HG02852 (cell line): Measurements from ENCODE around the gene FCGR3B.
A peak's percentile ranks its signal among the peaks of the same experiment; 100 is the strongest.
"Not testable (repeated sequence)": the region's sequence is repeated elsewhere in the genome, so short reads cannot be mapped to it uniquely, and the experiment has no call there.

Experiments
- ATAC-seq: cut with Tn5 transposase; IDR thresholded peaks from one replicate; pipeline ENCODE4 v1.9.1; 2021; ENCODE audit warnings: mild to moderate bottlenecking, moderate library complexity; ENCODE audit not compliant: unreplicated experiment

The FCGR3B gene

DNA sequence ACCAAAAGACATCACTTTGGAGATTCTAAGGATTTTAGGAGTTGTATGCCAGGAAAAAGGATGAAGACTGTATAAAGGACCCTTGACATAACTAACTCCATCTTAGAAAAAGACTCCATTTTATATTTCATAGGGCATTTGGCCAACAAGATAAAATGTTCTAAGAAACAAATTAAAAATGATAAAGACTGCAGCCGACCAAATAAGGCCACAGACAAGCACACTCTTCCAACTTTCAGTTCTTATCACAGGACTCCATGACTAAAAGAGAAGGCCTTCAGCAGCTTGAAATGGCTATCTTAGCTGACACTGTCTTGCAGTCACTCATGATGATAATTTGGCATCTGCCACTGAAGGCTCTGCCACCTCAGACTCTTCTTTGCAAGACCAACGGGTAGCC is 8.2 kb upstream of the FCGR3B start:
- not testable (repeated sequence) for ATAC-seq

DNA sequence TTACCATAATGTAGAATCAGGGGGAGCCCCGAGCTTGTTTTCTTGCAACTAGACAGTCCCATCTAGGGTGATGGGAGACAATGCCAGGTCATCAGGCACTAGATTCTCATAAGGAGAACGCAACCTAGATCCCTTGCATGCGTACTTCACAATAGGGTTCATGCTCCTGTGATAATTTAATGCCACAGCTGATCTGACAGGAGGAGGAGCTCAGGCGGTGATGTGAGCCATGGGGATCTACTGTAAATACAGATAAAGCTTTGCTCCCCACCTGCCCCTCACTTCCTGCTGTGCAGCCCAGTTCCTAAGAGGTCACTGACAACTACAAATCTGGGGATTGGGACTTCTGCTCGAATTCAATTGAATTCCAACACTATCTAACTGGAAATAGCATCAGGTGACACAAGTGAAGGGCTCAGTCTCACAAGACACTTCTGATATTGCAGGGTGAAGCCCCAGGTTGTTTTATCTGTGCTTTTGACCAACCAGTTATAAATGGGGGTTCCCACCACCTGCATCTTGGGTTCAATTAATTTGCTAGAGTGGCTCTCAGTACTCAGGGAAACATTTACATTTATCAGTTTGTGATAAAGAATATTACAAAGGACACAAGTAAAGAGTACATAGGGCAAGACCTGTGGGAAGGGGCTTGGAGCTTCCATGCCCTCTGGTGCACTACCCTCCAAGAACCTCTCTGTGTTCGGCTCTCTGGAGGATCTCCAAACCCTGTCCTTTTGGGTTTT is 7.4 kb upstream of the FCGR3B start:
- ATAC-seq: not testable (repeated sequence)

DNA sequence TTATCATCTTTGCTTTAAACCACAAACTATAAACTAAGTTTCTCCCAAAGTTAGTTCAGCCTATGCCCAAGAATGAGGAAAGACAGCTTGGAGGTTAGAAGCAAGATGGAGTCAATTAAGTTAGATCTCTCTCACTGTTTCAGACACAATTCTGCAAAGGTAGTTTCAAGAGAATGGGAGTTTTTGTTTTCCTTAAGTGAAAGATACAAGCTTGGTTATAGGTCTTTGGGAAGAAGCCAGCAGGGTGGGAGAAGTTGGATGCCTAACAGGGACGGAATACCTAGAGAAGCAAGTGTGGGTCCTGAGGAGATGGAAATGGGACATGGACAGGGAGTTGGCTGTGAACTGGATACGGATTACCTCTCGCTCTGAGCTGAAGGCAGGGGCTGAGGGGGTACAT is 6.0 kb upstream of the FCGR3B start:
- not testable (repeated sequence) for ATAC-seq

DNA sequence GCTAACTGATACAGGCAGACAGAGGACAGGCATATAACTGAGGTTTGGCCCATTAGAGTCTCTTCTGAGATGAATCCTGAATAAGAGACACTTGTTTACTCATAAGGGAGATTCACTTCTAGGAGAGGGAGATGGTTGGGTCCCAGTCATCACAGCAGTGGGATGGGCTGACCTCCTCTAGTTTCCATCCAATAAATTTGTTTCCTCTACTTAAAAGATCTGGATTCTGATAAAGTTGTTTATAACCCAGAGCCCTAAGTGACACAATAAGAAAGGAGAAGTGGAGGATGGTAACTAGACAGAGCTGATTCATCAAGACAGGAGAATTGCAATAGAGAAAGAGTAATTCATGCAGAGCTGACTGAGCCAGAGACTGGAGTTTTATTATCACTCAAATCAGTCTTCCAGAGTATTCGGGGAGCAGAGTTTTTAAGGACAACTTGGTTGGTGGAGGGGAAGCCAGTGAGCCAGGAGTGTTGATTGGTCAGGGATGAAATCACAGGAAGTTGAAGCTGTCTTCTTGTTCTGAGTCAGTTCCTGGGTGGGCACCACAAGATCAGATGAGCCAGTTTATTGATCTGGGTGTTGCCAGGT is 5.3 kb upstream of the FCGR3B start:
- not testable (repeated sequence) for ATAC-seq

DNA sequence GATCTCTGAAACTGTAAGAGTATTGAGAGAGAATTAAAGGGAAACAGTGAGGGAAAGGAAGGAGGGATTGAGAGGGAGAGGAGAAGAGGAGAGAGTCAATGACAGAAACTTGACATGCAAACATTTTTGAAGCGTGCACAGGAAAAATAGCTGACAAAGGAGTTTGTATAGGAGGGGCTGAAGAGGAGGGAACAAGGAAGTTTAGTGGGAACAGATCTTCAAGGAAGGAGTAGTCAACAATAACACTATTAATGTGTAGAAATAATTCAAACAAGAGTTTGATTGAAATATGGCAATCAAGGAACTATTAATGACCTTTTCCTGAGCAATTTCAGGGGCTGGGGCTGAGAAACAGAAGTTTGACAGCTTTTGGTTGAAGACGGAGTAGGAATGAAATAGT is 4.0 kb upstream of the FCGR3B start:
- ATAC-seq: not testable (repeated sequence)

DNA sequence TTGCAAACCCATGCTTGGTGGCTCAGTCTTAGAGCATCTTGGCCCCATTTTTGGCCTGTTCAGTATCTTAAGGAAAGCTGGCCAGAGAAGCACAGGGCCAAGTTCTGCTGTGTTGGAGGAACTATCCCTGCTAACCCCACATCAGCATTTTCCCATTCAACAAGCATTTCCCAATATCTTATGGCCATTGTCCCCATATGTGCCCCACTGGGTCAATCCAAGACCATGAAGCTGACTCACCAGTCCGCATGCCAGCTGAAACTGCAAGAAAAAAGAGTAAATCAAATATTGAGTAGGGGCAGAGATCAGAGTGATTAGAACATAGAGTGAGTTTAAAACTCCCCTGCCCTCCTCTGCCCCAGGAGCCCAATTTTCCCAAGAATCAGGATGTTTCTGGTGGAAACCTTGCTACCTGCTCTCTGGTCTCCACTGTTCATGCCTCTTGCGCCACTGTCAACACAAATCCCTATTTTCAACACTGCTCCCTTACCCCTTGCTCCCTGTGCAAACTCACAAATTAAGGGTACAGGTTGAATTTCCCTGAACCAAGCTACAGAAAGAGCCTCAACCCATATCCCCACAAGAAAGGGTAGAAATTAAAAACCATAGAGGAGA is 741 bp downstream of the FCGR3B start:
- not testable (repeated sequence) for ATAC-seq

DNA sequence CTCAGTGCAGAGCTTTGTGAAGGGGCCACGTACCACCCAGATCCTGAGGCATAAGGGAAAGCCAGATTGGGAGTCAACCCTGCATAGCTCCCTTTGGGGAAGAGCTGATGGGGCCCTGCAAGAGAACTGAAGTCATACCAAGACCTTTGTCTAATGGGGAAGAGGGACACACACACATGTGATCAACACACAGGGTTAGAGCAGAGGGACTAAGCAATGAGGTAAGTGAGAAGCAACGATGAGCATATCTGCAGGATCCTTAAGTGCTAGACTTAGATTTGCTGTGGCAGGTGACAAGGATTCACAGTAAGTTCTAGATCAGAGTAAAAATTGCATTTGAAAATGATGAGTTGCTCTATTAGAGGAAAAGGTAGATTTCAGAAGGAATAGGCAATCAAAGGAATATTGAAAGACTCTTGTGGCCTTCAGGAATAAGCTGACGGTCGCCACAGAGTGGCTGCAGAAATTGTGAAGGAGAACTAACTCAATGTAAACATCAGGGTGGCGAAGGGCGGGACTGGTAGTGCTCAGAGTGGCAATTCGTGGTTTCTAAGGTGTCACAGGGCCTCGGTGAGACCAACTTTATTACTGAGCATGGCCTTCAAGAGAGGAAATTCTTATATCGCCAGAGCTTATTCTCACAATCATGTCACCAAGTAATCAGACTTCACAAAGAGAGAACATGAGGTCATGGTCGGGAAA is 4.4 kb downstream of the FCGR3B start:
- not testable (repeated sequence) for ATAC-seq

DNA sequence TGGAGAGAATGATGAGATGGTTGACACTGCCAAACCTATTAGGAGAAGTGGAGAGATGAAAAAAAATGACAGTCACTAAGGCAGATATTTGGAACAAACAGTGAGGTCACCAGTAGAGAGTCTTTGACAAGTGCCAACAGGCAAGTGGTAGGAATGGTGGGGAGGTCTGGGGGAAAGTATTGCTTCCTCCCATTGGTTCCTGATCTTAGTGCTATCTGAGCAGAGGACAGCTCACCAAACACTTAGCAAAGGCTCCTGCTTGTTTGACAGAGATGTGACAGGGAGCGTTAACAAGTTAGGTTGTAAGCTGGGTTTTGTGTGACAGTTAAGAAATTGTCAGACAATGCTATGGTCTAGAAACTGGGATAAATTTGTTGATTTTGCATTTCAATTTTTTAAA is 6.4 kb downstream of the FCGR3B start:
- ATAC-seq: not testable (repeated sequence)

DNA sequence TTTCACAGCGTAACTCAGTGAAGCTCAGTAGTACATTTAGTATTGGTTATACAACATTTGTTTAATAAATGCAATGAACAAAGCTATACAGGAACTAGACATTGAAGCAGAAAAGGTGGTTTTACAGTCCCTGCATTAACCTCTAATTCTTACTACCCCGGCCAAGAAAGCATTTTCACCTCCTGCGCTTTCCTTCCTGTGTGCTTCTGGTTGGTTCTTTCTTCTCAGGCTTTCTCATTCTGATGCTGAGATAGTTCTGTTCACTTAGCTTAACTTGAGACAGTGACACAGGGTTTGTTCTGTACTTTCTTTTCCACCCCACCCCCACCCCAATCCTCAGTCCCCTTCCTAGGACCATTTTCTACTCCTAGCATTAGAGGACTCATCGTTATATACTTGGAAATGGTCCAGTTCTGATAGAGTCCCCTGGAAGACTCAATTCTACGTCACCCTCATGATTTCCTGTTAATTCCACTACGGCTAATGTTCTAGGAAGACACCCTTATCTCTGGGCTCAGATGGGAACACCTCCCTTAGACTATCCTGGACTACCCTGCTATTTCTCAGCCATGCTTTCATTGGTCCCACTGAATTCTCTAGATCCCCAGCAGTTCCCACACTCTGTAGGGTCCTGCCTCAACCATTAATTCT is 7.5 kb downstream of the FCGR3B start:
- ATAC-seq: peak; percentile 58

DNA sequence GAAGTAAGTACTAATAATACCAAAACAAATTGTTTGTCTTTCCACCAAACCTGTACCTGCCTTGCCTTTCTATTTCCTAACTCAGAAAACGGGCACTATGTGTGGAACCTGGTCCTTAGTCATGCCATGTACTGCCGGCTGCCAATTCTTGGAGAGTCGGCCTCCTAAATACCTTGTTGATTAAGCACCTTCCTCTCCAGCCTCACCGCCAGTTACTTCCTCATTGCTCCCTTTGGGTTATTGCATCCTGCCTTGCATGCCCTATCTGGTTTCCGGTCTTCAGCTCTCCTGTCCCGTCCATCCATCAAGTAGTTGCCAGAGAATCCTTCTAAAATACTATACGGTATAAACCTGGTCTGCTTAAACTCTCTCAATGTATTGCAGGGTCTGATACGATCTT is 8.9 kb downstream of the FCGR3B start:
- ATAC-seq: not testable (repeated sequence)

DNA sequence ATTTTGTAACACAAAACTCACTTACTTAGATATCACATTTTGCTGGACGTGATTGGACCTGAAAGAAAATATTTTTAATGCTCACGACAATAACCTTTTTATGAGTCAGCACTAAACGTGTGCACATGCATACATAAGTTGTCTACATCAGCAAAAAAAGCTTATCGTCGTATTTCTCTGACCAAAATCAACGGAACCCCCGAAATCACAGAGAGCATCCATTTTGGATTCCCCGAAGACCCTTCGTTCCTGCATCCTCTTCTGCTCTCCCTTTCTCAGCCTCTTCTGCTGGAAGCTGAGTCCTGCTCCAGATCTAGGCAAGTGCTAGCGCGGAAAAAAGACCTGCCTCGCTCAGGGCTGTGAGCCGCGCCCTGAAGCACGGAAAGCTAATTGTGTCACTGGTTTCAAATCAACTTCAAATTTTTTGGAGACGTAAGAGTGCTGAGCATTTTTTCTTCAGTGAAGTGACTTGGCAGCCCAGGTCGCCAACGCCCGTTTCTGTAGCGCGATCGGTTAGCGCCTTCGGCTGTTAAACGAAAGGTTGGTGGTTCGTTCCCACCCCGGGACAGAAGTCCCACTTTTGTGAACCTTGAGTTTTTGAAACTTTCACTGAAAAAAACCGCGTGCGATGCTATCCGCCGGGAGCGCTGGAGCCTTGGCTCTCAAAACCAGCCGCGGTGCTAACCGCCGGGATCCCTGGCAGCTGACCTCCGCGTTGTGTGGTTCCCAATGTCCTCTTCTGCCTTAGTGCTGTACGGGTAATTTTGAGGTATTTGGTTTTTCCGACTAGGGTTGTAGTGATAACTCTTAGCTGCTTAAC is 9.6 kb downstream of the FCGR3B start:
- ATAC-seq: not testable (repeated sequence)

DNA sequence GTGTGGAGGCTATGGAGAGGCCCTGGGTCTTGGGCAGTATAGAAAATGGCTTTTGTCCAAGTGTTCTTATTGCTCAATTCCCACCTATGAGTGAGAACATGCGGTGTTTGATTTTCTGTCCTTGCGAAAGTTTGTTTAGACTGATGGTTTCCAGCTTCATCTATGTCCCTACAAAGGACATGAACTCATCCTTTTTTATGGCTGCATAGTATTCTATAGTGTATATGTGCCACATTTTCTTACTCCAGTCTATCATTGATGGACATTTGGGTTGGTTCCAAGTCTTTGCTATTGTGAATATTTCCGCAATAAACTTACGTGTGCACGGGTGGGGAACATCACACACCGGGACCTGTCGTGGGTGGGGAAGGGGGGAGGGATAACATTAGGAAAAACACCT is 10.6 kb downstream of the FCGR3B start:
- ATAC-seq: not testable (repeated sequence)

DNA sequence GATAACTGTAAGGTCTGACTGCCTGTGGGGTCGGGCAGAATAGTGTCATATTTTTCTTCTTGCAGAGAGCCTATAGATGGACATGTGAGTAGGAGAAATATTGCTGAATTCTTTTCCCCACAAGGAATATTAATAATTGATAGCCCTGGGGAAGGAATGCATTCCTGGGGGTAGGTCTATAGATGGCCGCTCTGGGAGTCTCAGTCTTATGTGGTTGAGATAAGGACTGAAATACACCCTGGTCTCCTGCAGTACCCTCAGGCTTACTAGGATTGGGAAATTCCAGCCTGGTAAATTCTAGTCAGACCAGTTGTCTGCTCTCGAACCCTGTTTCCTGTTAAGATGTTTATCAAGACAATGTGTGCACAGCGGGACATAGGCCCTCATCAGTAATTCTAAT is 12.5 kb downstream of the FCGR3B start:
- ATAC-seq: not testable (repeated sequence)

DNA sequence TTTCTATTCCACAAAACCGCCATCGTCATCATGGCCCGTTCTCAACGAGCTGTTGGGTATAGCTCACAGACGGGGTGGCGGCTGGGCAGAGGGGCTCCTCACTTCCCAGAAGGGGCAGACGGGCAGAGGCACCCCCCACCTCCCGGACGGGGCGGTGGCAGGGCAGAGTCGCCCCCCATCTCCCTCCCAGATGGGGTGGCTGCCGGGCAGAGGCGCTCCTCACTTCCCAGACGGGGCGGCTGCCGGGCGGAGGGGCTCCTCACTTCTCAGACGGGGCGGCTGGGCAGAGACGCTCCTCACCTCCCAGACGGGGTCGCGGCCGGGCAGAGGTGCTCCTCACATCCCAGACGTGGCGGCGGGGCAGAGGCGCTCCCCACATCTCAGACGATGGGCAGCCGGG is 14.6 kb downstream of the FCGR3B start:
- ATAC-seq: not testable (repeated sequence)

DNA sequence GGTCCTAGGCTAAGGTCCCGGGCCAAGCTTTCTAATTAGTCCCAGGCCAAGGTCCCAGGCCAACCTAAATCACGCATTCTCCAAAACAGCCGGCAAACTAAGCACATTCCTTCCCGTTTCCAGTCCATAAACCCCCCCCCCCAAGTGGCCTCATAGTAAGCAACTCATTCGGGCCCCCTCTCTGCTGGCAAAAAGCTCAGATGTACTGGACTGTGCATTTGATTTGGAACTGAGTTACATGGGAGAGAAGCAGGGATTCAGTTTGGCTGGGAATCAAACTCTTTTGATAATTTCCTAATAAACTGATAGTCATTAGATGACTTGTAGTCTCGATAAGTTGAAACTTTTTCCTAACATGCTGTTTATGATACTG is 17.8 kb downstream of the FCGR3B start:
- ATAC-seq: not testable (repeated sequence)

DNA sequence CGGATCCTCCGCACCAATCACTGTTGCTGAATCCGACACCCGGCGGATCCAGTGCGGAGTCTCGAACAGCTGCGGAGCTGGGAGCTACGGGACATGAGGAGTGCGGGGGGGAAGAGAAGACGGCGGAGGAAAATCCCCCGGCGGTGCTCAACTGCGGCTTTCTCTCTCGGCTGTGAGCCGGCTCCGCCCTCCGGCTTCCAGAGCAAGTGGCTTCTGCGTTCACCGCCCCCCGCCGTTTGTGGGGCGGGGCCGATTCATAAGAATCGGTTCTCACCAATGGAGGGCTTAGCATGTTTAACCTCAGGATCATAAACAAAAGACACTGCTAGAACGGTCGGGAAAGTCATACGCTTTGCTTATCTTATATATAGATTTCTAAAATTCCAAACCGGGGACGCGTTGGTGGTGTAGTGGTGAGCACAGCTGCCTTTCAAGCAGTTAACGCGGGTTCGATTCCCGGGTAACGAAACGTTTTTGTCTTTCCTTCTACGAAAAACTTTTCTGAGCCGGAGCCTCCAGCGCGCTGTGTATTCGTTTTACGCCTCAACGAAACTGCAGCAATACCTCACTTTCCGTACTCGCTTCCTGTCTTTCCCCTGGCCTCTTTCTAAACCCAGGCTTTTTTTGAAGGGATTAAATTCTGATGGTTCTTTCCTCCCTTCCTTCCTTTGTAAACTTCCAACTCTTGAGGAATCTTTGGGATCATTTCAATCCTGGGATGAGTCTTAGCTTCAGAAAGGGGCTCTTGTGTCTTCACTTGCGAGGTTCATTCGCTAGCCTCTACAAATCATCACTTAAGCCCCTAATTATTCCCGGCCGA is 18.4 kb downstream of the FCGR3B start:
- peak; percentile 83 for ATAC-seq

DNA sequence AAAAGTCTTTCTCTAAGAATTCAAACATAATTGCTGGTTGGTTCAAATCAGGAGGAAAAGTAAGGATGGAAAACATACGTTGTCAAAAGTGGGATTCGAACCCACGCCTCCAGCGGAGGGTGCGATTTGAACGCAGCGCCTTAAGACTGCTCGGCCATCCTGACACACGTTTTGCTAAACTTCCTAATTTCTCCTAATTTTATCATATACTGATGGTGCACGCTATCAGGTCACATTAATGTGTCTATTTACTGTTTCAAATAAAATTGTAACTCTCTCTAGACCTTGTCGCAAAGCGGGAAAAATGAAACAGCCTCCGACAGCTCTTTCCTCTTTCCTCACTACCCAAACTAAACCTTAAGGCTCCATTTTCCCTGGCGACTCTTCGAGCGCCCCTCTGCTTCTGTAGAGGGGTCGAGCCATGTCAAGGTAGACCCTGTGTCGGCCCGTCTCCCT is 19.1 kb downstream of the FCGR3B start:
- ATAC-seq: not testable (repeated sequence)

DNA sequence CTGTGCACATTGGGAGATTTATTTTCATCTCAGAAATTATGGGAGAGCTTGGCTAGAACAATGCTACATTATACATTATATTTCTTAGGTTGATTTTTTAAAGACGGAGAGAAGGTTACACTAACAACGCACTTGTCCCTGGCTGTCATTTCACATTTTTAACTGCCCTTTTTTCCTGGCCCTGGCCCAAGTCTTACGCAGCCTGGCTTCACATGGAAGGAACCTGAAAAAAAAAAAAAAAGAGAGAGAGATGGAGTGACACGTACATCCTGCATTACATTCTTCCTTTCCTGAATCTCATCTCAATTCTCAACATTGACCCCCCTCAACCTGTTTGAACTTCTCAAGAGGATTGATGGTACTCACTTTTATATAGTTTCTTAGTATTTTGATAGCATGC is 20.8 kb downstream of the FCGR3B start:
- not testable (repeated sequence) for ATAC-seq
